Erythroblast (primary cell): Measurements from ENCODE around the gene SPSB3.
"Not testable (repeated sequence)": the region's sequence is repeated elsewhere in the genome, so short reads cannot be mapped to it uniquely, and the experiment has no call there.

Experiments used
- GATA1 ChIP-seq: IDR thresholded peaks from 2 replicates; pipeline ENCODE4 v1.6.1; 2011; ENCODE audit warnings: low read depth, mild to moderate bottlenecking, control low read depth, low read length, moderate library complexity
- POLR2A ChIP-seq: IDR thresholded peaks from 2 replicates; pipeline ENCODE4 v1.6.1; 2011; ENCODE audit warnings: mild to moderate bottlenecking, low read length

DNA sequence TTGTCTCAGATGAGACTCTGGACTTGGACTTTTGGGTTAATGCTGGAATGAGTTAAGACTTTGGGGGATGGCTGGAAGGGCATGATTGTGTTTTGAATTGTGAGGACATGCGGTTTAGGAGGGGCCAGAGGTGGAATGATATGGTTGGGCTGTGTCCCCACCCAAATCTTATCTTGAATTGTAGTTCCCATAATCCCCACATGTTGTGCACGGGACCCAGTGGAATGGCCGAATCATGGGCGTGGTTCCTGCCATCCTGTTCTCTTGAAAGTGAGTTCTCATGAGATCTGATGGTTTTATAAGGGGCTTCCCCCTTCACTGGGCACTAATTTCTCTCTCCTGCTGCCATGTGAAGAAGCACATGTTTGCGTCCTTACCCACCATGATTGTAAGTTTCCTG is 16.9 kb upstream of the SPSB3 start:
- TF ChIP-seq POLR2A, GATA1: not testable (repeated sequence)
